ENCODE measurements around the gene RNF8.
"Not testable (repeated sequence)": the region's sequence is repeated elsewhere in the genome, so short reads cannot be mapped to it uniquely, and the experiment has no call there.

RNF8 gene

GRCh38 chr6:37334047-37334446, 19.7 kb upstream of the RNF8 start:
- Histone ChIP-seq H3K4me2 (ENCODE audit: insufficient read depth, low read length) (no peak overlapping the region), H3K4me1 (ENCODE audit: insufficient read depth, low read length) (no peaks in the 10 kb centered on the region), H4K20me1 (ENCODE audit: insufficient read depth, low read length) (0 out of 2 replicates have a peak, but pooled peaks cover 3% of the 10 kb centered on the region), H3K27me3 (ENCODE audit: insufficient read depth, low read length, poor library complexity) (no peaks in the 10 kb centered on the region), H2AFZ (ENCODE audit: low read depth, low read length) (no peak overlapping the region), H3K4me3 (ENCODE audit: low read depth in 1 of 2, low read length in 2 of 2) (no peak overlapping the region), H3K79me2 (ENCODE audit: insufficient read depth, low read length) (no peaks in the 10 kb centered on the region), H3K9ac (ENCODE audit: low read depth, low read length) (no peak overlapping the region), H3K27ac (ENCODE audit: low read length) (no peak overlapping the region), H3K36me3 (ENCODE audit: insufficient read depth, low read length) (peaks cover 36% of the 10 kb centered on the region), H3K9me3 (ENCODE audit: insufficient read depth, low read length, severe bottlenecking) (no peaks in the 10 kb centered on the region)
- no peak for ATAC-seq (ENCODE audit: insufficient read depth, low read depth)
- no peak for TF ChIP-seq EZH2 (IDR thresholded peaks at IDR 0.05; ENCODE audit: borderline replicate concordance, low read depth, low read length, severe bottlenecking)
- no peak for TF ChIP-seq CTCF (IDR thresholded peaks at IDR 0.05; ENCODE audit: borderline replicate concordance, extremely low read depth, low read length, poor library complexity, severe bottlenecking)
- DNase-seq: no peak

- not testable (repeated sequence) for H3K36me3 ChIP-seq (ENCODE audit: insufficient read depth, low read length); H3K79me2 ChIP-seq (ENCODE audit: insufficient read depth, low read length); H2AFZ ChIP-seq (ENCODE audit: low read depth, low read length); H3K9me3 ChIP-seq (ENCODE audit: insufficient read depth, low read length, severe bottlenecking); H3K9ac ChIP-seq (ENCODE audit: low read depth, low read length); ATAC-seq (ENCODE audit: insufficient read depth, low read depth); DNase-seq; H3K27me3 ChIP-seq (ENCODE audit: insufficient read depth, low read length, poor library complexity); H3K27ac ChIP-seq (ENCODE audit: low read length); H4K20me1 ChIP-seq (ENCODE audit: insufficient read depth, low read length); H3K4me3 ChIP-seq (ENCODE audit: low read depth in 1 of 2, low read length in 2 of 2); H3K4me2 ChIP-seq (ENCODE audit: insufficient read depth, low read length); H3K4me1 ChIP-seq (ENCODE audit: insufficient read depth, low read length)
Observed at GRCh38 chr6:37338317-37338716, 15.5 kb upstream of the RNF8 start.

- no peaks in the 10 kb centered on the region for H3K4me1 ChIP-seq (ENCODE audit: insufficient read depth, low read length)
- no peak overlapping the region for H3K27ac ChIP-seq (ENCODE audit: low read length)
- no peak overlapping the region for H3K9ac ChIP-seq (ENCODE audit: low read depth, low read length)
- DNase-seq: no peak
- H4K20me1 ChIP-seq (ENCODE audit: insufficient read depth, low read length): no peaks in the 10 kb centered on the region
- TF ChIP-seq CTCF (IDR thresholded peaks at IDR 0.05; ENCODE audit: borderline replicate concordance, extremely low read depth, low read length, poor library complexity, severe bottlenecking) (no peak), EZH2 (IDR thresholded peaks at IDR 0.05; ENCODE audit: borderline replicate concordance, low read depth, low read length, severe bottlenecking) (no peak)
- no peaks in the 10 kb centered on the region for H3K27me3 ChIP-seq (ENCODE audit: insufficient read depth, low read length, poor library complexity)
- no peak overlapping the region for H2AFZ ChIP-seq (ENCODE audit: low read depth, low read length)
- no peaks in the 10 kb centered on the region for H3K9me3 ChIP-seq (ENCODE audit: insufficient read depth, low read length, severe bottlenecking)
- ATAC-seq (ENCODE audit: insufficient read depth, low read depth): no peak
- H3K4me2 ChIP-seq (ENCODE audit: insufficient read depth, low read length): no peak overlapping the region
- H3K36me3 ChIP-seq (ENCODE audit: insufficient read depth, low read length): no peaks in the 10 kb centered on the region
- H3K79me2 ChIP-seq (ENCODE audit: insufficient read depth, low read length): no peaks in the 10 kb centered on the region
- no peak overlapping the region for H3K4me3 ChIP-seq (ENCODE audit: low read depth in 1 of 2, low read length in 2 of 2)
Observed at GRCh38 chr6:37338745-37339255, 15.0 kb upstream of the RNF8 start.

- no peaks in the 10 kb centered on the region for H3K79me2 ChIP-seq (ENCODE audit: insufficient read depth, low read length)
- H3K4me2 ChIP-seq (ENCODE audit: insufficient read depth, low read length): no peak overlapping the region
- H4K20me1 ChIP-seq (ENCODE audit: insufficient read depth, low read length): no peaks in the 10 kb centered on the region
- no peak overlapping the region for H2AFZ ChIP-seq (ENCODE audit: low read depth, low read length)
- no peaks in the 10 kb centered on the region for H3K9me3 ChIP-seq (ENCODE audit: insufficient read depth, low read length, severe bottlenecking)
- no peaks in the 10 kb centered on the region for H3K4me1 ChIP-seq (ENCODE audit: insufficient read depth, low read length)
- H3K9ac ChIP-seq (ENCODE audit: low read depth, low read length): no peak overlapping the region
- H3K27me3 ChIP-seq (ENCODE audit: insufficient read depth, low read length, poor library complexity): no peaks in the 10 kb centered on the region
- no peak for TF ChIP-seq CTCF (IDR thresholded peaks at IDR 0.05; ENCODE audit: borderline replicate concordance, extremely low read depth, low read length, poor library complexity, severe bottlenecking)
- TF ChIP-seq EZH2 (IDR thresholded peaks at IDR 0.05; ENCODE audit: borderline replicate concordance, low read depth, low read length, severe bottlenecking): no peak
- H3K4me3 ChIP-seq (ENCODE audit: low read depth in 1 of 2, low read length in 2 of 2): no peak overlapping the region
- no peaks in the 10 kb centered on the region for H3K36me3 ChIP-seq (ENCODE audit: insufficient read depth, low read length)
- no peak for ATAC-seq (ENCODE audit: insufficient read depth, low read depth)
- no peak for DNase-seq
- H3K27ac ChIP-seq (ENCODE audit: low read length): no peak overlapping the region
Observed at GRCh38 chr6:37339741-37340638, 13.8 kb upstream of the RNF8 start.
